ENCODE measurements around the gene HBS1L.

DNA sequence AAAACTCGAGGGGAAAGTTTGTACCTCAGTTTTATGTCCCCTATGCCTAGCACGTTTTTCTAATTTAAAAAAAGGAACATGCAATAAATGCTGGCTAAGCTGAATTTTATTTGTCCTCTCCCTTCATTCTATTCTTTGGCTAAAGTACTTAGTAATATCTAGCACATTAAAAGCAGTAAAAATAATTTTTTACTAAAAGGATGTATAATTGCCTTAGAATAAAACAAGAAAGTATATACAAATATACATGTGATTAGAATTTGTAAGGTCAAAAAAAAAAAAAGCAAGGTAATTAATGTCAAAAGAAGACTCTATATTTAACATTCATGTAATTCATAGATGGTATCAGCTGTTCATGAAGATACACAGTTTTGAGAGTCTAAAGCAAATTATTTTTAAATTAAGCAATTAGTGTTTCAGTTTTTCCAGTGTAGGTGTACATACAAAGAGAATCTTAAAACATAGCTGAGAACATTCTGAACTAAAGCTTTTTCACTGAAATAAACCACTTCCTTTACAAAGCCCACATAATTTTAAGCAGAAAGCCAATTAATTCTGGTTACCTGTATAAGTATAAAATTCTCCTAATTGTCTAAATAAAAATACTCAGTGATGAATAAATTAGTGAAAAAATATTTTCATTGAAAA lies 32.4 kb downstream of the HBS1L start:
- TF ChIP-seq, protein P1, sequence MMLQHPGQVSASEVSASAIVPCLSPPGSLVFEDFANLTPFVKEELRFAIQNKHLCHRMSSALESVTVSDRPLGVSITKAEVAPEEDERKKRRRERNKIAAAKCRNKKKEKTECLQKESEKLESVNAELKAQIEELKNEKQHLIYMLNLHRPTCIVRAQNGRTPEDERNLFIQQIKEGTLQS (IDR thresholded peaks at IDR 0.05), result no peak
- TF ChIP-seq, protein P2, sequence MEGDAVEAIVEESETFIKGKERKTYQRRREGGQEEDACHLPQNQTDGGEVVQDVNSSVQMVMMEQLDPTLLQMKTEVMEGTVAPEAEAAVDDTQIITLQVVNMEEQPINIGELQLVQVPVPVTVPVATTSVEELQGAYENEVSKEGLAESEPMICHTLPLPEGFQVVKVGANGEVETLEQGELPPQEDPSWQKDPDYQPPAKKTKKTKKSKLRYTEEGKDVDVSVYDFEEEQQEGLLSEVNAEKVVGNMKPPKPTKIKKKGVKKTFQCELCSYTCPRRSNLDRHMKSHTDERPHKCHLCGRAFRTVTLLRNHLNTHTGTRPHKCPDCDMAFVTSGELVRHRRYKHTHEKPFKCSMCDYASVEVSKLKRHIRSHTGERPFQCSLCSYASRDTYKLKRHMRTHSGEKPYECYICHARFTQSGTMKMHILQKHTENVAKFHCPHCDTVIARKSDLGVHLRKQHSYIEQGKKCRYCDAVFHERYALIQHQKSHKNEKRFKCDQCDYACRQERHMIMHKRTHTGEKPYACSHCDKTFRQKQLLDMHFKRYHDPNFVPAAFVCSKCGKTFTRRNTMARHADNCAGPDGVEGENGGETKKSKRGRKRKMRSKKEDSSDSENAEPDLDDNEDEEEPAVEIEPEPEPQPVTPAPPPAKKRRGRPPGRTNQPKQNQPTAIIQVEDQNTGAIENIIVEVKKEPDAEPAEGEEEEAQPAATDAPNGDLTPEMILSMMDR (IDR thresholded peaks at IDR 0.05 in 2 of 3, conservative IDR thresholded peaks at IDR 0.05 in 1 of 3; ENCODE audit: borderline replicate concordance in 1 of 3, insufficient read depth in 1 of 3, low read depth in 2 of 3, low read length in 2 of 3), result no peak
- TF ChIP-seq EZH2 (IDR thresholded peaks at IDR 0.05) (no peak), POLR2A (IDR thresholded peaks at IDR 0.05; ENCODE audit: borderline replicate concordance, extremely low read depth, insufficient read depth, insufficient read length) (no peak), POLR2AphosphoS5 (IDR thresholded peaks at IDR 0.05; ENCODE audit: low read depth, low read length) (no peak)
- TF ChIP-seq, protein P3, sequence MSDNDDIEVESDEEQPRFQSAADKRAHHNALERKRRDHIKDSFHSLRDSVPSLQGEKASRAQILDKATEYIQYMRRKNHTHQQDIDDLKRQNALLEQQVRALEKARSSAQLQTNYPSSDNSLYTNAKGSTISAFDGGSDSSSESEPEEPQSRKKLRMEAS (IDR thresholded peaks at IDR 0.05), result no peak
- TF ChIP-seq, protein P4, sequence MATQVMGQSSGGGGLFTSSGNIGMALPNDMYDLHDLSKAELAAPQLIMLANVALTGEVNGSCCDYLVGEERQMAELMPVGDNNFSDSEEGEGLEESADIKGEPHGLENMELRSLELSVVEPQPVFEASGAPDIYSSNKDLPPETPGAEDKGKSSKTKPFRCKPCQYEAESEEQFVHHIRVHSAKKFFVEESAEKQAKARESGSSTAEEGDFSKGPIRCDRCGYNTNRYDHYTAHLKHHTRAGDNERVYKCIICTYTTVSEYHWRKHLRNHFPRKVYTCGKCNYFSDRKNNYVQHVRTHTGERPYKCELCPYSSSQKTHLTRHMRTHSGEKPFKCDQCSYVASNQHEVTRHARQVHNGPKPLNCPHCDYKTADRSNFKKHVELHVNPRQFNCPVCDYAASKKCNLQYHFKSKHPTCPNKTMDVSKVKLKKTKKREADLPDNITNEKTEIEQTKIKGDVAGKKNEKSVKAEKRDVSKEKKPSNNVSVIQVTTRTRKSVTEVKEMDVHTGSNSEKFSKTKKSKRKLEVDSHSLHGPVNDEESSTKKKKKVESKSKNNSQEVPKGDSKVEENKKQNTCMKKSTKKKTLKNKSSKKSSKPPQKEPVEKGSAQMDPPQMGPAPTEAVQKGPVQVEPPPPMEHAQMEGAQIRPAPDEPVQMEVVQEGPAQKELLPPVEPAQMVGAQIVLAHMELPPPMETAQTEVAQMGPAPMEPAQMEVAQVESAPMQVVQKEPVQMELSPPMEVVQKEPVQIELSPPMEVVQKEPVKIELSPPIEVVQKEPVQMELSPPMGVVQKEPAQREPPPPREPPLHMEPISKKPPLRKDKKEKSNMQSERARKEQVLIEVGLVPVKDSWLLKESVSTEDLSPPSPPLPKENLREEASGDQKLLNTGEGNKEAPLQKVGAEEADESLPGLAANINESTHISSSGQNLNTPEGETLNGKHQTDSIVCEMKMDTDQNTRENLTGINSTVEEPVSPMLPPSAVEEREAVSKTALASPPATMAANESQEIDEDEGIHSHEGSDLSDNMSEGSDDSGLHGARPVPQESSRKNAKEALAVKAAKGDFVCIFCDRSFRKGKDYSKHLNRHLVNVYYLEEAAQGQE (IDR thresholded peaks at IDR 0.05; ENCODE audit: low read depth), result no peak
